Naive thymus-derived CD4-positive, alpha-beta T cell (primary cell): ENCODE measurements around the gene PNPO. TPM values are rescaled to one million over a fixed set of nuclear protein-coding genes. Genes with fewer than 3 reads are reported as not detected.

Source experiments
- ATAC-seq: fragments of 150-1000 bp; cut with Tn5 transposase; 2 replicates; pipeline ENCODE4 v1.10.0; 2021; ENCODE audit warnings: mild to moderate bottlenecking, moderate library complexity
- CTCF ChIA-PET: fragments of 350-600 bp; sonication (Branson Sonifier 250); formaldehyde crosslinking; loops from one replicate; lab custom pipeline; 2021; ENCODE audit warnings: antibody characterized with exemption; lab: Charles Lee
- POLR2A ChIA-PET: fragments of 350-600 bp; sonication (Branson Sonifier 250); formaldehyde crosslinking; loops from one replicate; lab custom pipeline; 2021; ENCODE audit warnings: antibody characterized with exemption, inconsistent platforms; lab: Charles Lee
- DNase-seq, 9 donors: peaks; one replicate each; pipeline versions ENCODE4 v3.0.0 to v3.0.0-alpha.2; 2020 to 2022; ENCODE audit warnings: mixed read lengths in 1 of 9
- H3K27ac ChIP-seq: one replicate; pipeline ENCODE4 v1.7.0; 2013; ENCODE audit warnings: mild to moderate bottlenecking, low read depth, low read length, moderate library complexity
- H3K27me3 ChIP-seq, 2 donors: one replicate each; pipeline ENCODE4 v1.7.0; 2013; ENCODE audit warnings: low read length in 2 of 2, mild to moderate bottlenecking in 2 of 2, moderate library complexity in 2 of 2; ENCODE audit not compliant: control insufficient read depth in 2 of 2, insufficient read depth in 2 of 2
- H3K36me3 ChIP-seq, 3 experiments: 1 replicate in 2 of 3; 2 replicates in 1 of 3; pipeline ENCODE4 v1.7.0; 2013; ENCODE audit warnings: low read length in 3 of 3, mild to moderate bottlenecking in 3 of 3, moderate library complexity in 1 of 3; ENCODE audit not compliant: insufficient read depth in 3 of 3, control insufficient read depth in 2 of 3
- H3K4me1 ChIP-seq, 2 donors: one replicate each; pipeline ENCODE4 v1.7.0; 2013; ENCODE audit warnings: low read length in 2 of 2, mild to moderate bottlenecking in 2 of 2, moderate library complexity in 1 of 2; ENCODE audit not compliant: control insufficient read depth in 2 of 2, insufficient read depth in 2 of 2
- H3K4me3 ChIP-seq: 2 replicates; pipeline ENCODE4 v1.7.0; 2013; ENCODE audit warnings: mild to moderate bottlenecking, low read length
- H3K9me3 ChIP-seq, 3 experiments: 1 replicate in 2 of 3; 2 replicates in 1 of 3; pipeline ENCODE4 v1.7.0; 2013; ENCODE audit warnings: low read length in 3 of 3; ENCODE audit not compliant: control insufficient read depth in 2 of 3
- H3K27ac Mint-ChIP-seq, 9 donors: one replicate each; pipeline ENCODE4 v1.8.0; 2020 to 2022; ENCODE audit warnings: mixed read lengths in 9 of 9, mild to moderate bottlenecking in 8 of 9, moderate library complexity in 5 of 9, inconsistent platforms in 2 of 9
- H3K27me3 Mint-ChIP-seq, 5 donors: one replicate each; pipeline ENCODE4 v1.8.0; 2021 to 2022; ENCODE audit warnings: mixed read lengths in 5 of 5, mild to moderate bottlenecking in 1 of 5
- H3K36me3 Mint-ChIP-seq, 5 donors: one replicate each; pipeline ENCODE4 v1.8.0; 2020 to 2022; ENCODE audit warnings: mixed read lengths in 5 of 5, mild to moderate bottlenecking in 3 of 5, inconsistent platforms in 1 of 5
- H3K4me1 Mint-ChIP-seq, 7 donors: one replicate each; pipeline ENCODE4 v1.8.0; 2020 to 2022; ENCODE audit warnings: mixed read lengths in 7 of 7, mild to moderate bottlenecking in 3 of 7, inconsistent platforms in 1 of 7
- H3K4me3 Mint-ChIP-seq, 10 donors: one replicate each; pipeline ENCODE4 v1.8.0; 2020 to 2022; ENCODE audit warnings: mild to moderate bottlenecking in 10 of 10, mixed read lengths in 10 of 10, moderate library complexity in 6 of 10, inconsistent platforms in 2 of 10
- H3K9me3 Mint-ChIP-seq, 11 donors: one replicate each; pipeline ENCODE4 v1.8.0; 2020 to 2022; ENCODE audit warnings: mixed read lengths in 11 of 11, mild to moderate bottlenecking in 4 of 11, inconsistent platforms in 1 of 11, moderate library complexity in 1 of 11
- intact Hi-C, 2 donors: fragments of 100-400 bp; cut with micrococcal nuclease; formaldehyde crosslinking; loops; one replicate each; pipeline ENCODE4 v1.15.1; 2023
- polyA plus RNA-seq, 2 donors: library from polyadenylated mRNA; unstranded; fragments of 300-500 nt; fragmentation: Illumina TruSeq; gene quantifications; one replicate each; pipeline ENCODE4 v1.2.3, GENCODE V29; 2021
- total RNA-seq, 6 experiments: library from RNA in 5 of 6; stranded (reverse) in 5 of 6; gene quantifications; 1 replicate in 5 of 6; 2 replicates in 1 of 6; pipeline ENCODE4 v1.2.3 and lab custom pipeline; 2021 to 2026

PNPO gene
- total RNA-seq, result 10 to 100 TPM; 12.0 to 35.7 (median 14.1) TPM
- 10 to 100 TPM; 16.2 to 25.1 TPM for polyA plus RNA-seq
- 9.6 reads per million, percentile 35 among the genes with 10 or more reads in this experiment for total RNA-seq (lab: John Stamatoyannopoulos, UW)

- intact Hi-C loops, result loop anchor here (1.0 to 10.0 kb wide), 11 partner anchors 8 to 673 kb away; partner anchors contain the start of genes SCRN2 (in 2 of the 2), SP2 (in 2 of the 2), CBX1 (in 1 of the 2) and HOXB7 (in 1 of the 2)
- peak within 1 kb of the TSS; percentile 90 for H3K27ac ChIP-seq
- Mint-ChIP-seq H3K27me3 (no peaks in the 10 kb centered on the region), H3K4me1 (peaks cover 35 to 63% (median 48%) of the 10 kb centered on the region in 7 donors), H3K27ac (peak within 1 kb of the TSS; percentile 34 to 95 (median 86)), H3K4me3 (peak within 1 kb of the TSS; percentile 75 to 96 (median 88)), H3K36me3 (peaks cover 0 to 19% (median 5%) of the 10 kb centered on the region in 5 donors), H3K9me3 (peaks cover 0 to 4% (median 0%) of the 10 kb centered on the region in 11 donors)
- ChIA-PET POLR2A (interaction anchor here (0.9 to 4.3 kb wide), 7 partner anchors 9 to 166 kb away, joined by 3 to 24 read pairs (median 5); partner anchors contain the start of genes CDK5RAP3, OSBPL7, SNX11 and SP2), CTCF (interaction anchor here (0.6 to 11.9 kb wide), 7 partner anchors 8 to 411 kb away, joined by 3 to 126 read pairs (median 5); partner anchors contain the start of genes CDK5RAP3 and SP2)
- H3K27me3 ChIP-seq, result no peaks in the 10 kb centered on the region
- peaks cover 21 to 33% of the 10 kb centered on the region in 2 donors for H3K4me1 ChIP-seq
- DNase-seq (peak; percentile 66 to 96 (median 94)), ATAC-seq (peak; percentile 99)
- H3K9me3 ChIP-seq, result no peaks in the 10 kb centered on the region
- H3K36me3 ChIP-seq, result peaks cover 0 to 14% (median 0%) of the 10 kb centered on the region in 3 experiments
- H3K4me3 ChIP-seq, result peak within 1 kb of the TSS; percentile 75
Observed at GRCh38 chr17:47941246-47942095, at the start of gene PNPO. TSS of gene PNPO (plus strand) at chr17:47941571. CDS start at chr17:47941676, 105 bp downstream.

DNA sequence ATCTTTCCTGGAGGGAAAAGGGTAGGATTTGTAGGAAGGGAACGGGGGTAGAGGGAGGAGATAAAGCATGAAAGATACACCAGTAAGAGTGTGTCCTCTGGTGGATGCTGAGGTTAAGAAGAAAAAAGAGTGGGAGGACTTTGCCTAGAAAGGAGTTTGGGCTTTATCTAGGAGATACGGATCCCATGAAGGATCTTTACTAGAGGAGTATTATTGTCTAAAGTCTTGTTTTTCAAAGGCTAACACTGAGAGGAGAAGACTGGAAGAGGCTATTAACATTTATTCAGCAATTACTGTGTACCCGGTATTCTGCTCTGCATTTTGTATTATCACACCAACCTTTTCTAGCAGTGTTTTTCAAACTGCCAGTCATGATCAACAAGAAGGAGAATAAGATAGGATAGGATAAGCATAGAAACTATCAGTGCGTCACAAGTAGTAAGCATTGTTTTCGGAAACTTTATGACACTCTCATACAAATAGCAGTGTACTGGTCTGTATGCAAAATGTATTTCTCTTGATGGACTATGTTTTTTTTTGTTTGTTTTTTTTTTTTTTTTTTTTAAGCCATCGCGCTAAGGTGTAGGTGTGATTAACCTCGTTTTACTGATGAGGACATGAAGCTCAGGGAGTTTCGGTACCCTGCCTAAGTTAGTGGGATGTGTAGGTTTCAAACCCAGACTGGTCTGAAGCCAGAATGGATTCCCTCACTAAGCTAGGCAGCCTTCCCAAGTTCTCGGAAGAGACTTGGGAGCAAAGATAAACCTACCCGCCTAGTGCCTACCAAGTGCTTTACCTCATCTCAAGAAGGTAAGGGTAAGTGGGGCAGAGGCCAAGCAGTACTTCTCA is 46.6 kb upstream of the PNPO start:
- Histone ChIP-seq H3K4me1 (peaks cover 20 to 23% of the 10 kb centered on the region in 2 donors), H3K9me3 (no peaks in the 10 kb centered on the region), H3K27ac (peak overlapping the region; percentile 85), H3K27me3 (no peaks in the 10 kb centered on the region), H3K4me3 (peak overlapping the region; percentile 80), H3K36me3 (peaks cover 0 to 4% (median 4%) of the 10 kb centered on the region in 3 experiments)
- Mint-ChIP-seq H3K9me3 (peaks cover 0 to 4% (median 0%) of the 10 kb centered on the region in 11 donors), H3K27me3 (peaks cover 0 to 4% (median 0%) of the 10 kb centered on the region in 5 donors), H3K36me3 (peaks cover 0 to 10% (median 8%) of the 10 kb centered on the region in 5 donors), H3K27ac (peak overlapping the region; percentile 98 to 100 (median 99)), H3K4me3 (peak overlapping the region; percentile 88 to 100 (median 97)), H3K4me1 (peaks cover 31 to 58% (median 53%) of the 10 kb centered on the region in 7 donors)
- ChIA-PET CTCF (interaction anchor here (1.2 to 14.4 kb wide), 4 partner anchors 47 to 76 kb away, joined by 3 to 290 read pairs (median 5); partner anchors contain the start of genes CDK5RAP3, PNPO and SCRN2), POLR2A (interaction anchor here (0.5 to 2.9 kb wide), 31 partner anchors 9 to 358 kb away, joined by 3 to 41 read pairs (median 6); partner anchors contain the start of genes CDK5RAP3, KPNB1, LRRC46 and MRPL10)
- no peak for ATAC-seq
- DNase-seq, result no peak
- intact Hi-C loops, result loop anchor here (1.0 to 10.0 kb wide), 7 partner anchors 53 to 1014 kb away; partner anchors contain the start of genes SCRN2 (in 2 of the 2), SNX11 (in 2 of the 2), ATP5MC1 (in 1 of the 2) and EFCAB13 (in 1 of the 2)

- no peak for ATAC-seq
- Mint-ChIP-seq H3K27me3 (peaks cover 0 to 4% (median 0%) of the 10 kb centered on the region in 5 donors), H3K4me1 (peaks cover 31 to 60% (median 54%) of the 10 kb centered on the region in 7 donors), H3K9me3 (peaks cover 0 to 4% (median 0%) of the 10 kb centered on the region in 11 donors), H3K36me3 (peaks cover 0 to 10% (median 8%) of the 10 kb centered on the region in 5 donors), H3K27ac (peak overlapping the region; percentile 98 to 100 (median 99)), H3K4me3 (peak overlapping the region; percentile 88 to 100 (median 97))
- H3K4me3 ChIP-seq, result peak overlapping the region; percentile 80
- DNase-seq, result no peak
- ChIA-PET POLR2A (interaction anchor here (0.5 to 2.9 kb wide), 34 partner anchors 9 to 662 kb away, joined by 3 to 41 read pairs (median 5); partner anchors contain the start of genes CBX1, CDK5RAP3, KPNB1 and LRRC46), CTCF (interaction anchor here (1.0 to 14.4 kb wide), 3 partner anchors 46 to 75 kb away, joined by 3 to 290 read pairs (median 3); partner anchors contain the start of genes CDK5RAP3, PNPO and SCRN2)
- intact Hi-C loops, result loop anchor here (1.0 to 10.0 kb wide), 7 partner anchors 54 to 1013 kb away; partner anchors contain the start of genes SCRN2 (in 2 of the 2), SNX11 (in 2 of the 2), ATP5MC1 (in 1 of the 2) and EFCAB13 (in 1 of the 2)
- H3K27me3 ChIP-seq, result no peaks in the 10 kb centered on the region
- peaks cover 0 to 10% (median 4%) of the 10 kb centered on the region in 3 experiments for H3K36me3 ChIP-seq
- peaks cover 20 to 23% of the 10 kb centered on the region in 2 donors for H3K4me1 ChIP-seq
- peak overlapping the region; percentile 85 for H3K27ac ChIP-seq
- no peaks in the 10 kb centered on the region for H3K9me3 ChIP-seq
Observed at GRCh38 chr17:47895347-47895855, 46.0 kb upstream of the PNPO start.

GRCh38 chr17:47895856-47896671 is 45.3 kb upstream of the PNPO start, which contains the start of gene SP2:
TSS of gene SP2 (plus strand) at chr17:47896236. CDS start at chr17:47896287, 51 bp downstream.
- CTCF ChIA-PET, result interaction anchor here (0.6 to 14.4 kb wide), 4 partner anchors 45 to 1028 kb away, joined by 3 to 290 read pairs (median 3); partner anchors contain the start of genes CDK5RAP3, PNPO and SCRN2
- POLR2A ChIA-PET, result interaction anchor here (0.6 to 2.9 kb wide), 31 partner anchors 8 to 663 kb away, joined by 3 to 41 read pairs (median 6); partner anchors contain the start of genes CBX1, CDK5RAP3, KPNB1 and LRRC46
- Mint-ChIP-seq H3K9me3 (peaks cover 0 to 4% (median 0%) of the 10 kb centered on the region in 11 donors), H3K4me1 (peaks cover 31 to 66% (median 57%) of the 10 kb centered on the region in 7 donors), H3K27me3 (peaks cover 0 to 4% (median 0%) of the 10 kb centered on the region in 5 donors), H3K36me3 (peaks cover 0 to 10% (median 8%) of the 10 kb centered on the region in 5 donors), H3K27ac (peak within 1 kb of the TSS; percentile 98 to 100 (median 99)), H3K4me3 (peak within 1 kb of the TSS; percentile 88 to 100 (median 97))
- peak within 1 kb of the TSS; percentile 80 for H3K4me3 ChIP-seq
- peaks cover 20 to 23% of the 10 kb centered on the region in 2 donors for H3K4me1 ChIP-seq
- peak; percentile 96 to 100 (median 100) for DNase-seq
- intact Hi-C loops, result loop anchor here (1.0 to 10.0 kb wide), 15 partner anchors 45 to 1012 kb away; partner anchors contain the start of genes ATP5MC1 (in 2 of the 2), KPNB1 (in 2 of the 2), LRRC46 (in 2 of the 2) and MRPL10 (in 2 of the 2)
- peaks cover 0 to 11% (median 4%) of the 10 kb centered on the region in 3 experiments for H3K36me3 ChIP-seq
- peak within 1 kb of the TSS; percentile 98 for H3K27ac ChIP-seq
- peak; percentile 92 for ATAC-seq
- no peaks in the 10 kb centered on the region for H3K27me3 ChIP-seq
- no peaks in the 10 kb centered on the region for H3K9me3 ChIP-seq
